Measurements from ENCODE around the gene KCMF1. TPM values are rescaled to one million over a fixed set of nuclear protein-coding genes. Genes with fewer than 3 reads are reported as not detected.

Gene KCMF1
- total and polyA plus RNA-seq, 2 of the 13 experiments (the other 11 are each of a cell fraction or from before 2014, with no cell fraction given), result 62.1 to 116 TPM

DNA sequence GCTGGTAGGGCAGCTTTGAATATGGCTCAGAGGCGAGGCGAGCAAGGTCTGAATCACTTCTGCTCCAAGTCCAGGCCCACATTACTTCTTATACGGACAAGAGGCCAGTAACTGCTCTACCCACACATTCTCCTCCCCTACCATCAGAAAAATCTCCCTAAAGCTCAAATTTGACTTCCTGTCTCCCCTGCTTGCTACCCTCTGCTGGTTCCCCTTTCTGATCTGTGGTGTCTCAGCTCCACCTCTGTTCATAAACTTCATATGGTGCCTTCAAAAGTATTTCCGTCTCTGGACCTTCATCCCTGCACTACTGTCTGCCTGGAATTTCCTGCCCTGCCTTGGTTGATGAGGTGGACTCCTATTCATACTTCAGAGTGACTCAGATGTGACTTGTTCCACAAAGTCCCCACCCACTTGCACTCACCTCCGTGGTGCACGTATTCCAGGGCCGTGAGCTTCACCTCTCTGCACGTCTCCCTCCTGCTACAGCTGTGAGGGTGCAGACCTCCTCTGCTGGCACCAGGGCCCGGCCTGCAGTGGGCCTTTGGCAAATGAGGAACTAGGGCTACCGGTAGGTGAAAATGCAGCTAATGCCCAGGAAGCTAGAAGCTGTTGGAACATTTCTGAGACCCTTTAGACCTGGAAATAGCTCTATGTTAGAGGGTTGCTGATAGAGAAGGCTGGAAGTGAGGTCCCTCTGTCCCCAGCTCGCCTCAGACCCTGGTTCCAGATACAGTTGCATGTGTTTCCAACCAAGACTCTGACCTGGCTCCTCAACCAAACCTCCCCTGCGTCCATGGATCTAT lies 24.6 kb upstream of the KCMF1 start (continued):
- TF ChIP-seq, protein P1, sequence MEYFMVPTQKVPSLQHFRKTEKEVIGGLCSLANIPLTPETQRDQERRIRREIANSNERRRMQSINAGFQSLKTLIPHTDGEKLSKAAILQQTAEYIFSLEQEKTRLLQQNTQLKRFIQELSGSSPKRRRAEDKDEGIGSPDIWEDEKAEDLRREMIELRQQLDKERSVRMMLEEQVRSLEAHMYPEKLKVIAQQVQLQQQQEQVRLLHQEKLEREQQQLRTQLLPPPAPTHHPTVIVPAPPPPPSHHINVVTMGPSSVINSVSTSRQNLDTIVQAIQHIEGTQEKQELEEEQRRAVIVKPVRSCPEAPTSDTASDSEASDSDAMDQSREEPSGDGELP (IDR thresholded peaks at IDR 0.05; ENCODE audit: borderline replicate concordance, low read depth), result peak; percentile 95
- TF ChIP-seq EZH2 (conservative IDR thresholded peaks at IDR 0.05; ENCODE audit: low read depth, low read length), result no peak
- no peak for TF ChIP-seq MATR3 (CRISPR knock-in tag; IDR thresholded peaks at IDR 0.05)
- TF ChIP-seq NFKB2 (CRISPR knock-in tag; IDR thresholded peaks at IDR 0.05; ENCODE audit: borderline replicate concordance), result peak; percentile 75; the same call in 1 of the 2 replicates
- no peak for TF ChIP-seq MTF1 (CRISPR knock-in tag; IDR thresholded peaks at IDR 0.05)
- no peak for TF ChIP-seq ZNF766 (CRISPR knock-in tag; IDR thresholded peaks at IDR 0.05; ENCODE audit: borderline replicate concordance)
- TF ChIP-seq, protein P2, sequence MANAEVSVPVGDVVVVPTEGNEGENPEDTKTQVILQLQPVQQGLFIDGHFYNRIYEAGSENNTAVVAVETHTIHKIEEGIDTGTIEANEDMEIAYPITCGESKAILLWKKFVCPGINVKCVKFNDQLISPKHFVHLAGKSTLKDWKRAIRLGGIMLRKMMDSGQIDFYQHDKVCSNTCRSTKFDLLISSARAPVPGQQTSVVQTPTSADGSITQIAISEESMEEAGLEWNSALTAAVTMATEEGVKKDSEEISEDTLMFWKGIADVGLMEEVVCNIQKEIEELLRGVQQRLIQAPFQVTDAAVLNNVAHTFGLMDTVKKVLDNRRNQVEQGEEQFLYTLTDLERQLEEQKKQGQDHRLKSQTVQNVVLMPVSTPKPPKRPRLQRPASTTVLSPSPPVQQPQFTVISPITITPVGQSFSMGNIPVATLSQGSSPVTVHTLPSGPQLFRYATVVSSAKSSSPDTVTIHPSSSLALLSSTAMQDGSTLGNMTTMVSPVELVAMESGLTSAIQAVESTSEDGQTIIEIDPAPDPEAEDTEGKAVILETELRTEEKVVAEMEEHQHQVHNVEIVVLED (CRISPR knock-in tag; IDR thresholded peaks at IDR 0.05; ENCODE audit: borderline replicate concordance), result peak; percentile 74
- TF ChIP-seq, protein P3, sequence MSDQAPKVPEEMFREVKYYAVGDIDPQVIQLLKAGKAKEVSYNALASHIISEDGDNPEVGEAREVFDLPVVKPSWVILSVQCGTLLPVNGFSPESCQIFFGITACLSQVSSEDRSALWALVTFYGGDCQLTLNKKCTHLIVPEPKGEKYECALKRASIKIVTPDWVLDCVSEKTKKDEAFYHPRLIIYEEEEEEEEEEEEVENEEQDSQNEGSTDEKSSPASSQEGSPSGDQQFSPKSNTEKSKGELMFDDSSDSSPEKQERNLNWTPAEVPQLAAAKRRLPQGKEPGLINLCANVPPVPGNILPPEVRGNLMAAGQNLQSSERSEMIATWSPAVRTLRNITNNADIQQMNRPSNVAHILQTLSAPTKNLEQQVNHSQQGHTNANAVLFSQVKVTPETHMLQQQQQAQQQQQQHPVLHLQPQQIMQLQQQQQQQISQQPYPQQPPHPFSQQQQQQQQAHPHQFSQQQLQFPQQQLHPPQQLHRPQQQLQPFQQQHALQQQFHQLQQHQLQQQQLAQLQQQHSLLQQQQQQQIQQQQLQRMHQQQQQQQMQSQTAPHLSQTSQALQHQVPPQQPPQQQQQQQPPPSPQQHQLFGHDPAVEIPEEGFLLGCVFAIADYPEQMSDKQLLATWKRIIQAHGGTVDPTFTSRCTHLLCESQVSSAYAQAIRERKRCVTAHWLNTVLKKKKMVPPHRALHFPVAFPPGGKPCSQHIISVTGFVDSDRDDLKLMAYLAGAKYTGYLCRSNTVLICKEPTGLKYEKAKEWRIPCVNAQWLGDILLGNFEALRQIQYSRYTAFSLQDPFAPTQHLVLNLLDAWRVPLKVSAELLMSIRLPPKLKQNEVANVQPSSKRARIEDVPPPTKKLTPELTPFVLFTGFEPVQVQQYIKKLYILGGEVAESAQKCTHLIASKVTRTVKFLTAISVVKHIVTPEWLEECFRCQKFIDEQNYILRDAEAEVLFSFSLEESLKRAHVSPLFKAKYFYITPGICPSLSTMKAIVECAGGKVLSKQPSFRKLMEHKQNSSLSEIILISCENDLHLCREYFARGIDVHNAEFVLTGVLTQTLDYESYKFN (CRISPR knock-in tag; conservative IDR thresholded peaks at IDR 0.05), result peak; percentile 96
- peak; percentile 32; the same call in 1 of the 2 replicates for TF ChIP-seq NRL (CRISPR knock-in tag; IDR thresholded peaks at IDR 0.05; ENCODE audit: borderline replicate concordance)
- TF ChIP-seq NKX3-1 (CRISPR knock-in tag; IDR thresholded peaks at IDR 0.05), result peak; percentile 43; the same call in 1 of the 2 replicates
- no peak; the same call in 1 of the 2 replicates for TF ChIP-seq ZNF629 (CRISPR knock-in tag; conservative IDR thresholded peaks at IDR 0.05)
- no peak for TF ChIP-seq ZNF232 (CRISPR knock-in tag; IDR thresholded peaks at IDR 0.05; ENCODE audit: borderline replicate concordance)
- TF ChIP-seq MIER3 (CRISPR knock-in tag; IDR thresholded peaks at IDR 0.05; ENCODE audit: borderline replicate concordance), result peak; percentile 57; the same call in 1 of the 2 replicates
- TF ChIP-seq, protein P4, sequence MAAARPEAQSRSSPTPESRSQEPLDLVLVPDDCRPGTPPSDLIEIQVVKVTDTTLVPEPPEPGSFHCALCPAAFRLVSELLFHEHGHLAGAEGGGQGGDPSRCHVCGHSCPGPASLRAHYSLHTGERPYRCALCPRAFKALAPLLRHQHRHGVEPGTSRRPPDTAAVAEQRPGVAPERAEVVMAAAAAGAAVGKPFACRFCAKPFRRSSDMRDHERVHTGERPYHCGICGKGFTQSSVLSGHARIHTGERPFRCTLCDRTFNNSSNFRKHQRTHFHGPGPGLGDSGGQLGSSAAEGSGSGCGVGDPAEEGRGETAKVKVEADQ (CRISPR knock-in tag; IDR thresholded peaks at IDR 0.05; ENCODE audit: borderline replicate concordance), result no peak
- peak; percentile 95 for TF ChIP-seq ZNF501 (CRISPR knock-in tag; IDR thresholded peaks at IDR 0.05)
- no peak for TF ChIP-seq CHCHD3 (CRISPR knock-in tag; IDR thresholded peaks at IDR 0.05)
- peak; percentile 71 for TF ChIP-seq ERF (CRISPR knock-in tag; IDR thresholded peaks at IDR 0.05)
- peak; percentile 71; the same call in 1 of the 2 replicates for TF ChIP-seq AKAP8 (CRISPR knock-in tag; IDR thresholded peaks at IDR 0.05)
- TF ChIP-seq, protein P5, sequence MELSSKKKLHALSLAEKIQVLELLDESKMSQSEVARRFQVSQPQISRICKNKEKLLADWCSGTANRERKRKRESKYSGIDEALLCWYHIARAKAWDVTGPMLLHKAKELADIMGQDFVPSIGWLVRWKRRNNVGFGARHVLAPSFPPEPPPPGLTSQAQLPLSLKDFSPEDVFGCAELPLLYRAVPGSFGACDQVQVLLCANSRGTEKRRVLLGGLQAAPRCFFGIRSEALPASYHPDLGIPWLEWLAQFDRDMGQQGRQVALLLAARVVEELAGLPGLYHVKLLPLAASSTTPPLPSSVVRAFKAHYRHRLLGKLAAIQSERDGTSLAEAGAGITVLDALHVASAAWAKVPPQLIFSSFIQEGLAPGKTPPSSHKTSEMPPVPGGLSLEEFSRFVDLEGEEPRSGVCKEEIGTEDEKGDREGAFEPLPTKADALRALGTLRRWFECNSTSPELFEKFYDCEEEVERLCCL (CRISPR knock-in tag; IDR thresholded peaks at IDR 0.05; ENCODE audit: borderline replicate concordance), result no peak
